ENCODE measurements around the gene RICTOR. TPM values are rescaled to one million over a fixed set of nuclear protein-coding genes. Genes with fewer than 3 reads are reported as not detected.

The RICTOR gene
- total and polyA plus RNA-seq, 2 of the 4 experiments (the other 2 are of a cell fraction), result 4.1 to 35.7 TPM

- ATAC-seq (ENCODE audit: low read depth), result no peak
- no CpG with 5 or more reads among the region's 1 CpG for WGBS, 2 experiments (ENCODE audit: extremely low coverage in 2 of 2, insufficient read length in 1 of 2)
- Histone ChIP-seq H3K27me3 (ENCODE audit: control insufficient read depth, insufficient read depth, low read length) (no peaks in the 10 kb centered on the region), H4K8ac (ENCODE audit: low read depth in 2 of 2, low read length in 2 of 2) (peak overlapping the region; percentile 61 to 69; a peak in 3 of 4 replicates), H4K5ac (ENCODE audit: low read depth, low read length) (peak overlapping the region; percentile 14; the same call in 1 of the 2 replicates), H3K18ac (ENCODE audit: low read depth, low read length) (peak overlapping the region; percentile 56; the same call in 1 of the 2 replicates), H2BK120ac (ENCODE audit: low read depth, low read length) (peak overlapping the region; percentile 73), H3K23ac (ENCODE audit: low read depth, low read length) (peak overlapping the region; percentile 14; the same call in 1 of the 2 replicates), H3K14ac (replicated peaks; ENCODE audit: low read depth, low read length) (peak overlapping the region; percentile 81), H2AFZ (replicated peaks; ENCODE audit: low read length, poor library complexity) (no peak overlapping the region), H2BK5ac (ENCODE audit: low read depth, low read length, poor library complexity, severe bottlenecking) (peak overlapping the region; percentile 61), H2BK20ac (ENCODE audit: low read depth, low read length) (peak overlapping the region; percentile 94), H2AK5ac (ENCODE audit: low read depth, low read length) (peak overlapping the region; percentile 86), H2BK15ac (ENCODE audit: low read depth, low read length) (peak overlapping the region; percentile 64), H3K9me3 (ENCODE audit: control insufficient read depth, insufficient read depth, low read length) (no peaks in the 10 kb centered on the region), H3K4me2 (ENCODE audit: low read depth, low read length) (no peak overlapping the region), H4K20me1 (ENCODE audit: insufficient read depth, low read length) (no peaks in the 10 kb centered on the region), H3K4me1 (ENCODE audit: control insufficient read depth, insufficient read depth, low read length) (peaks cover 16% of the 10 kb centered on the region), H3K4ac (ENCODE audit: low read depth, low read length) (peak overlapping the region; percentile 66), H3K79me1 (ENCODE audit: low read depth in 1 of 2, low read length in 2 of 2) (peaks cover 0 to 3% of the 10 kb centered on the region in 2 experiments; a peak in 1 of 4 replicates), H3K9ac (ENCODE audit: low read depth, low read length) (no peak overlapping the region), H2AK9ac (replicated peaks; ENCODE audit: low read depth, low read length, poor library complexity) (no peak overlapping the region), H3K4me3 (ENCODE audit: insufficient read depth, low read depth, low read length) (no peak overlapping the region), H3K56ac (ENCODE audit: extremely low read depth, insufficient read depth, low read length) (no peak overlapping the region), H3K9me1 (ENCODE audit: insufficient read depth, low read length) (peaks cover 13% of the 10 kb centered on the region), H3K36me3 (ENCODE audit: control insufficient read depth, insufficient read depth, low read length) (no peaks in the 10 kb centered on the region), H4K91ac (ENCODE audit: insufficient read depth, low read depth, low read length) (peak overlapping the region; percentile 40), H3K27ac (ENCODE audit: insufficient read depth, low read length) (peak overlapping the region; percentile 14; the same call in 1 of the 2 replicates)
- ChIA-PET CTCF (interaction anchor here (0.9 kb wide), 1 partner anchor 23 kb away, joined by 4 read pairs; no protein-coding TSS in a partner anchor), POLR2A (ENCODE audit: unreplicated experiment) (no interaction called here)
- TF ChIP-seq RCOR1 (IDR thresholded peaks at IDR 0.05; ENCODE audit: insufficient replicate concordance, low read length), result no peak
- no peak for DNase-seq
- no TSS peak for BruUV-seq (replicated peaks)
- intact Hi-C loops (cut with micrococcal nuclease) (no loop called here), in situ Hi-C loops (cut with MboI; ENCODE audit: low sequenced_read_pairs) (no loop called here), dilution Hi-C loops (cut with HindIII; ENCODE audit: low sequenced_read_pairs, unreplicated experiment) (no loop called here)
Measured at GRCh38 chr5:39104221-39104620, 30.0 kb upstream of the RICTOR start.
